Fibroblast of skin of right quadriceps (primary cell): ENCODE results near the gene COQ7.
A peak's percentile ranks its signal among the peaks of the same experiment; 100 is the strongest.

Source experiments
- DNase-seq: peaks from one replicate; pipeline ENCODE4 v3.0.0-alpha.2; 2013

COQ7 gene

GRCh38 chr16:19113577-19114358 lies 46.4 kb downstream of the COQ7 start, which contains the start of gene ITPRIPL2:
Gene ITPRIPL2, plus strand, starts transcription at chr16:19113964. Its CDS starts 498 bp downstream, at chr16:19114462.
- DNase-seq: peak; percentile 88

DNA sequence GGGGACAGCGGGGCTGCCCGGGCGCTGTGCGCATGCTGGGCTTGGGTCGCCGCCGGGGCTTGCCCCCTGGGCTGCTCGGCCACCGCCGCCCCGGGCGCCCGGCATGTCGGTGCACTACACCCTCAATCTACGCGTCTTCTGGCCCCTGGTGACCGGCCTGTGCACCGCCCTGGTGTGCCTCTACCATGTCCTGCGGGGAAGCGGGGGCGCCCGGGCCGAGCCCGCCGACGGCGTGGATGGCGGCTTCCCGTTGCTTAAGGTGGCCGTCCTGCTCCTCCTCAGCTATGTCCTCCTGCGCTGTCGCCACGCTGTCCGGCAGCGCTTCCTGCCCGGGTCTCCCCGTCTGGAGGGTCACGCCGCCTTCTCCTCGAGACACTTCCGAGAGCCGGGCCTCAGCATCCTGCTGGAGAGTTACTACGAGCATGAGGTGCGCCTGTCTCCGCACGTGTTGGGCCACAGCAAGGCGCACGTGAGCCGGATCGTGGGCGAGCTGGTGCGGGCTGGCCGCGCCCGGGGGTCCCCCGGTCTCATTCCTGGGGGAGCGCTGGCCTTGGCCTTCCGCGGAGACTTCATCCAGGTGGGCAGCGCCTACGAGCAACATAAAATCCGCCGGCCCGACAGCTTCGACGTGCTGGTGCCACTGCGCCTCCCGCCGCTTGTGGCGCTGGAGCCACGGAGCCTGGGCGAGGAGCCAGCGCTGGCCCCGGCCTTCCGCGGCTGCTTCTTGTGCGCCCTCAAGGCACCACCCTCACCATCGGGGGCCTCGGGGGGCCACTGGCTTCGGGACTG lies 47.1 kb downstream of the COQ7 start:
- peak; percentile 64 for DNase-seq

DNA sequence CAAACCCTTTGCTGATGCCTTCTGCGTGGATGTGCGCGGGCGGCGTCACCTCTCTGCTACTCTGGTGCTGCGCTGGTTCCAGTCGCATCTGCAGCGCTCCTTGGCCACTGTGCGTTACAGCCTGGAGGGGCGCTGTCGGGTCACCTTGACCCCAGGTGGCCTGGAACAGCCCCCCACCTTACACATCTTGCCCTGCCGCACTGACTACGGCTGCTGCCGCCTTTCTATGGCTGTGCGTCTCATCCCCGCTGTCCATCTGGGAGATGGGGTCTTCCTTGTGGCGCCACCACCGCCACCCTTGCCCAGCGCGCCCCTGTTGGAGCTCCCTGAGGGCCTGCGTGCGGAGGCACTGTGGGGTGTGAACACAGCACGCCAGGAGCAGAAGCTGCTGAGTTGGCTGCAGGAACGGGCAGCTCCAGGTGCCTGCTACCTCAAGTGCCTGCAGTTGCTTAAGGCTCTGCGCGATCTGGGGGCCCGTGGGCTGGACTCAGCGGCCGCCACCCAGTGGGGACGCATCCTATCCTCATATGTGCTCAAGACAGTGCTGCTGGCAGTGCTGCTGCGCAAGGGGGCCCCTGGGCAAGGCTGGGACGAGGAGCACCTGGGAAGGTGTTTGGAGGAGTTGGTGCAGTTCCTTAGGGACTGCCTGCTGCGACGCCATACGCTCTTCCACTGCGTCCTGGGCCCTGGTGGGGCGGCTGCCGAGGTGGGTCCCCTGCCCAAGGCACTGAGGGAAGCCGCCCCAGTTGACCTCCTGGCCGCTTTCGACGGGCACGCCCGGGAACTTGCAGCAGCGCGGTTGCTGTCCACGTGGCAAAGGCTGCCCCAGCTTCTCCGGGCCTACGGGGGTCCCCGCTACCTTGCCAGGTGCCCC lies 48.0 kb downstream of the COQ7 start:
- no peak for DNase-seq

- DNase-seq: no peak
Measured at GRCh38 chr16:19116711-19117449, 49.5 kb downstream of the COQ7 start.

DNA sequence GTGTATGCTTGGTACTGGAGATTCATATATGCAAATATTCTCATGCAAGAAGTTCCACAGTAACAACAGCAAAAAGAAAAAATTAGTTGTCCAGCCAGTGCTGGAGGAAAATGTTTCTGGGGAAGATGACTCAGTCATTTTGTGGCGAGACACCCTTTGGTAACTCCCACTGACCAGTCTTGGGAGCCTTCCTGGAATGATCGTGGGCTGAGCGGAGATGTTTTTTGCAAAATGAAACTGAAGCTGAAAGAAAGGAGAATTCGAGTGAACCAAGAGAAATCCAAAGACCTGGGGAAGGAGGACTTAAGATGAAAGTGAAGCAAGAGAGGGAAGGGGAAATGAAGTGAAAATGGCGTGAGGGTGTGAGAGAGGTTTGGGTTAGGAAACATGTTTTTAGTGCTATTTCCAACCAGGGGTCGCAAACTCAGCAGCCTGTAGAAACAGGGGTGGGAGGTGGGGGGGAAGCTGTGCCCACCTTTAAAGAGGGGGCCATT lies 51.6 kb downstream of the COQ7 start:
- DNase-seq: peak; percentile 86

DNA sequence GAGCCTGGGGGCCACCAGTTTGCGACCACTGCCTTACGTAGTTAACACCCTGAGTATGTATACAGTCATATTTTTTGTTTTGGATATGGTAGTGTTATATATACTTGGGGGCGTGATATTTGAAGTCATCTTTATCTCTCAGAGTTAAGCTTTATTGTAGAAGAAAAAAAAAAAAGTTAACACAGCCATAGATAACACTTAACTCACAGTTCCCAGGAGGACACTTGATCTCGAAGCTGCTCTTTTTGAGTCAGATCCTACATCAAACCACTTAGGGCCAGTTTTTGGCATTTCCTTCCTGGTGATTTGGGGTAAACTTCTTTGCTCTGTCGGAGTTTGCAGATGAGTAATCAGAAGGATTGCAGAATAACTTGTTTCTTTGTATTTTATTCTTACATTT lies 52.1 kb downstream of the COQ7 start:
- peak; percentile 85 for DNase-seq

DNA sequence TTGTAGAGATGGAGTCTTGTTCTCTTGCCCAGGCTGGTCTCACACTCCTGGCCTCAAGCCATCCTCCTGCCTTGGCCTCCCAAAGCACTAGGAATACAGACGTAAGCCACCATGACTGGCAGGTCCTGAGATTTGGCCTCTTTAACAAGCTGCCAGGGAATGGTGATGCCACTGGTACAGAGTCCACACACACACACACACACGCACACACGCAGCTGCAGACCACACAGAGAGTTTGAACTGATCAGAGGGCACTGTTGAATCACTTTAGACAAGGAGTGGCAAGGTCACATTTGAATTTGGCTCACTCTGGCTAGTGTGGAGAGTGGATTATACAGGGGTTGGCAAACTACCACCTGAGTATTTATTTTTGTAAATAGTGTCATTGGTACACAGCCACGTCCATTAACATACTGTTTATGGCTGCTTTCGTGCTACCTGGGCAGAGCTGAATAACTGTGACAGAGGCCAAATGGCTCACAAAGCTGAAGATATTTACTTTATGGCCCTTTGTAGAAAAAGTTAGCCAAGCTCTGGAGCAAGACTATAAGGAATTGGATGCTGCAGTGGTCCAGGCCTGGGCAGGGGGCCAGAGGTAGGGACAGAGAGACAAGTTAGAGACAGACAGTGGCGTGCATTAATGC lies 56.2 kb downstream of the COQ7 start:
- DNase-seq: no peak

- DNase-seq: no peak
Measured at GRCh38 chr16:19126300-19126699, 58.9 kb downstream of the COQ7 start.

GRCh38 chr16:19127205-19127604 lies 59.8 kb downstream of the COQ7 start:
- no peak for DNase-seq

DNA sequence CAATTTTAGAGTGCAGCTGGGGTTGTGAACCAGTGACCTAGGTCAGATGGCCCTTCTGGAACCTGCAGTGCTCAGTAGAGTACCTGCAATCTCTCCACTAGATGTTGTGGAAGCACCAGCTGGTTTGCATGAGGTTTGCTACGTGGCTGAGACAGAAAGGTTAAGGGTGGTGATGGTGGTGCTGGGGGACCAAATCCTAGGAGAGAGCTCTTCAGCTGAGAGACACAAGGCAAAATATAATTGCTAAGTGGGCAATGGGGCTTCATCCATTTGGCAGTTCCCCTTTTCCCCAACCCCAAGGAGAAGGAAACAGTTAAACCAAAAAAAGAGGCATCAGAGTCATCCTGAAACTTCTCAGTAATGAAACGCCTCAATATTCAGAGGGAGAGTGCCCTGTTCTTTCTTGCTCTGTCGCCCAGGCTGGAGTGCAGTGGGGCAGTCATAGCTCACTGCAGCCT lies 60.3 kb downstream of the COQ7 start:
- DNase-seq: no peak

- DNase-seq: no peak
Measured at GRCh38 chr16:19128454-19129200, 61.2 kb downstream of the COQ7 start.
